GM19240 (cell line): ENCODE measurements around the gene KIF16B.

Experiments
- DNase-seq: peaks from one replicate; pipeline ENCODE4 v3.0.0; 2011; ENCODE audit warnings: low spot score; ENCODE audit not compliant: insufficient read length

KIF16B gene

GRCh38 chr20:16554766-16555543, 18.3 kb downstream of the KIF16B start:
- no peak for DNase-seq

DNA sequence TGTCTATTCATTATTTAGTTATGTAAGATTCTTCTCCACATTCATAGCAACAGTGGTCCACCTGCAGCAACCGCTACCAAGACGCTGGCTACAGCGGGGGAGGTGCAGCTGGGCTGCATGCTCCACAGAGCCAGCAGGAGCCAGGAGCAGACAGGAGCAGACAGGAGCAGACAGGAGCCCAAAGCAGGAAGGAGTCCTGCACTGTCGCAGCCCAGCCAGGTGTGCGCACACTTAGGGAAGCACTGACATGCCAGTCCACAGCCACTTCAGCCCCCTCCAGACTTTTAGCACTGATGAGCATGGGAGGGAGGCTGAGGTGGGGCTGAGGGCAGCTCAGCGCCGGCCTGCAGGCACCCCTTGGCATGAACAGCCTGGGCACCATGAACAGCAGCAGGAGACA, 19.6 kb downstream of the KIF16B start:
- DNase-seq, result no peak

GRCh38 chr20:16553101-16553500, 20.1 kb downstream of the KIF16B start:
- DNase-seq, result no peak

GRCh38 chr20:16552015-16552414, 21.2 kb downstream of the KIF16B start:
- no peak for DNase-seq

- no peak for DNase-seq
Observed at GRCh38 chr20:16551607-16552006, 21.6 kb downstream of the KIF16B start.

- DNase-seq, result no peak
Observed at GRCh38 chr20:16548068-16548672, 25.1 kb downstream of the KIF16B start.

DNA sequence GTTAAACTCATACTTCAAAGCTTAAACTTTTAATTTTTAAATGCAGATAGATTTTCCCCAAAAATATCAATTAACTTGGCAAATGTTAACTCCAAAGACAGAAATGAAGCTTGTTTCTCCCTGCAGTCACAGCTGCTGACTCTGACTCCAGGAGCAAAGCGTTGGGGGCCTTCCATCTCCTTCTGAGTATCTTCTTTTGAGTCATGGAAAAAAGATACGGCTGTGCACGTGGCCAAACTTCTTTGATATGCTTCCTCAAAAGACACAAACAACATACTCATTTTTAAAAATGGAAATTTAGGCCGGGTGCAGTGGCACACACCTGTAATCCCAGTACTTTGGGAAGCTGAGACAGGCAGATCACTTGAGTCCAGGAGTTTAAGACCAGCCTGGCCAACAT, 28.3 kb downstream of the KIF16B start:
- DNase-seq, result no peak

- no peak for DNase-seq
Observed at GRCh38 chr20:16542477-16542876, 30.8 kb downstream of the KIF16B start.

- no peak for DNase-seq
Observed at GRCh38 chr20:16541878-16542277, 31.4 kb downstream of the KIF16B start.

- DNase-seq, result no peak
Observed at GRCh38 chr20:16541226-16541625, 32.0 kb downstream of the KIF16B start.

DNA sequence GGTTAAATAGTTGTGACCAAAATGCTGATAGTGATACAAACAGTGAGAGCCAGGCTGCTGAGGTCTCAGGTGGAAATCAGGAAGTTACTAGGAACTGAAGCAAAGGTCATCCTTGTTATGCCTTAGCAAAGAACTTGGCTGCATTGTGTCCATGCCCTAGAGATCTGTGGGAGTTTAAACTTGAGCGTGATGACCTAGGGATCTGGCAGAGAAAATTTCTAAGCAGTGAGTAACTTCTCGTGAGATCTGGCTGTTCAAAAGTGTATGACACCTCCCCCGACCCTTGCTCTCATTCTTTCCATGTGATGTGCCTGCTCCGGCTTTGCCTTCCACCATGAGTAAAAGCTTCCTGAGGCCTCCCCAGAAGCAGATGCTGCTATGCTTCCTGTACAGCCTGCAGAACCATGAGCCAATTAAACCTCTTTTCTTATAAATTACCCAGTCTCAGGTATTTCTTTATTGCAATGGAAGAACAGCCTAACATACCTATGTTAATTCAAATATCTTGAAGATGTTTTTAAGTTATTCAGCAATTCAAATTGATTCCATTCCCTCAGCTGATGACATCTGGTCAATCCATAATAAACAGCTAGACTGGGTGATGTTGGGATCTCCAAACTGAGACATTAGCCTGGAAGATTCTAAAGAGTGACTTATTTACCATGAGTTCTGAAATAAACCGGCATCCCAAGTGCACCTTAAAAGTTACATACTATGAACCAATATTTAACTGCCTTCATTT, 33.8 kb downstream of the KIF16B start:
- no peak for DNase-seq

DNA sequence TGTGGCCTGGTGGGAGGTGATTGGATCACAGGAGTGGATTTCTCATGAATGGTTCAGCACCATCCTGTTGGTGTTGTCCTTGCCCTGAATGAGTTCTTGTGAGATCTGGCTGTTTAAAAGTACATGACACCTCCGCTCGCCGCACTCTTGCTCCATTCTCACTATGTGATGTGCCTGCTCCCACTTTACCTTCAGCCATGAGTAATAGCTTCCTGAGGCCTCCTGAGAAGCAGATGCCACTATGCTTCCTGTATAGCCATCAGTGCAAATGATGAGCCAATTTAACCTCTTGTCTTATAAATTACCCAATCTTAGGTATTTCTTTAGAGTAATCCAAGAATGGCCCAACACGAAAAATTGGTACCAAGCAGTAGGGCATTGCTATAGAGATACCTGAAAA, 34.5 kb downstream of the KIF16B start:
- no peak for DNase-seq

GRCh38 chr20:16537918-16538317, 35.3 kb downstream of the KIF16B start:
- no peak for DNase-seq

DNA sequence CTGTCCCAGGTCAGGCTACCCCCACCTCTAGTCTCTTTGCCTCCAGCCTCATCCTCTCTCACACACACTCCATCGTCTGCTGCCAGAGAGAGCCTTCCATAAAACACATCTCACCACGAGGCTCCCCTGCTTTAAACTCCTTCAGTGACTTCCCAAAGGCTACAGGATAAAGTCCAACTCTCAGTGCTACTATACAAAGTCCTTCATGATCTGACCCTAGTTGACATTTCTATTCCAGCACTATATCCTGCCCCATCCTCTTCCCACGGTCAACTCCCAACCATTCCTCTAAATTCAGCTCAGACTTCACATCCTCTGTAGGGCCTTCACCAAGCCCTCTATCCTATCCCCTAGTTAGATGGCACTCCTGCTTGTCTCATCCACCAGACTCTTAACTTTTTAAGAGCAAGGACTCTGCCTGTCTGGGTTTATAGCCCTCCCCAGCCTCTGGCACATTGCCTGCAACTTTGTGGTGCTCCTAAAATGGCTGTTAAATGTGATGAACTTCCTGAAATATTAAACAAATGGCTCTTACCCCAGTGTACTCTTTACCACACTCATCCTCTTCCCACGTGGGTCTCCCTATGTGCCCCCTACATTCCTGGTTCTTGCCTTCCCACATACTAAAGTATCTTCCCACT, 36.1 kb downstream of the KIF16B start:
- no peak for DNase-seq

DNA sequence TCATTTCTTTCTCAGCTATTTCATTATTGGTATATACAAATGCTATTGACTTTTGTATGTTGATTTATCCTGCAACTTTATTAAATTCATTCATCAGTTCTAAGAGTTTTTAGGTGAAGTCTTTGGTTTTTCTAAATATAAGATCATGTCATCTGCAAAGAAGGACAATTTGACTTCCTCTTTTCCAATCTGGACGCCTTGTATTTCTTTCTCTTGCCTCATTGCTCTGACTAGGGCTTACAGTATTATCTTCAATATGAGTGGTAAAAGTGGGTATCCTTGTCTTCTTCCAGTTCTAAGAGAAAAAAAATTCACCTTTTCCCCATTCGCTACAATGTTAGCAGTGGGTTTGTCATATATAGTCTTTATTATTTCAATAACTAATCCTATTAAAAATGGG, 38.0 kb downstream of the KIF16B start:
- no peak for DNase-seq

GRCh38 chr20:16533502-16533901, 39.7 kb downstream of the KIF16B start:
- no peak for DNase-seq

DNA sequence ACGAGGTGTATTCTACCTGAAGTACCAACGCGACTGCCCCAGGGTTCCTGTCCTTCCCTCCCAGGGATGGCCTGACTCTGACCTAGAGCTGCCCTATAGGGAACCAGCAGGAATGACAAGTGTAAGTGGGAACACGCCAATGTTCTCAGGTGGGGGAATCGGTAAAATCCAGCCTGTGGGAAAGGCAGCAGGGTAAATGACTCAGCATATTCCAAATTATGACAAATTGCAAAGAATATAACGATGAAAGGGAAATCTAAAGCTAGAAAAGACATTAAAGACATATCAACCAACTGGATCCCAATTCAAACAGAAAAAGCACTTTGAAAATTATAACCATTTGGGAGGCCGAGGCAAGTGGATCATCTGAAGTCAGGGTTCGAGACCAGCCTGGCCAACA, 41.8 kb downstream of the KIF16B start:
- DNase-seq, result no peak

DNA sequence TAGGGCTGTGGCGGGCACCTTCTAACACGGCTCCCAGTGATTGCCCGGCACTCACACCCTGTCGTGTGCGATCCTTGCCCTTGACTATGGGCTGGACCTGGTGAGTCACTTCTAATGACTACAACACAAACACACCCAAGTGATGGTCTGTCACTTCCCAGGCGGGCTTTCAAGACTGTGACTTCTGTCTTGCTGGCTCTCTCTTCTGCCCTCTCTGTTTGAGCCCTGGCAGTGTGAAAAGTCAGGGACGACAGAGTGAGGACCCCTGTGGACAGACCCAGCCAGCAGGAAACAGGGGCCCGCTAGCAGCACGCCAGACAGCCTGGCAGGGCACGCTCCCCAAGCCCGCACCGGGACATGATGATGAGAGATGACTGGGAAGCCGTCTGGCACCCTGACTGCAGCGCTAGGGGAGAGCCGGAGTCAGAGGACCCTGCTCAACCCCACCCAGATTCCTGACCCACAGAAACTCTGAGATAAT, 43.0 kb downstream of the KIF16B start:
- DNase-seq, result no peak

DNA sequence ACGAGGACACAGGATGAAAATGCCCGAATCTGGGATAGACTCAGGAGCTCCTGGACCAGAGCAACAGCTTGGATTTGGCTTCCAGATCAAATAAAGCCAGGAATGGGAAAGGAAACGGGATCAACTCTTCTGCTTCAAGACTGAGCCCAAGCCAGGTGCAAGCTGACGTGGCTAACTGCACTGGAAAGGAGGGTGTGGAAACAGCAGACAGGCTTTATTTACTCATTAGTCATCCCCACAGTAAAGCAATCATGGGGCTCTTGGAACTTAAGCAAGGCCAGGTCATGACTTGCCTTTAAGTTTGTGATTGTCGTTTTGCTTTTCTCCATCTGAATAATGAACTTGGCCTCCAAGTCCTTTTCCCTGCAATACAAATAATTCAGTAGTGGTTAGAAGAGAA, 45.2 kb downstream of the KIF16B start:
- no peak for DNase-seq

- DNase-seq, result no peak
Observed at GRCh38 chr20:16527438-16527837, 45.8 kb downstream of the KIF16B start.

DNA sequence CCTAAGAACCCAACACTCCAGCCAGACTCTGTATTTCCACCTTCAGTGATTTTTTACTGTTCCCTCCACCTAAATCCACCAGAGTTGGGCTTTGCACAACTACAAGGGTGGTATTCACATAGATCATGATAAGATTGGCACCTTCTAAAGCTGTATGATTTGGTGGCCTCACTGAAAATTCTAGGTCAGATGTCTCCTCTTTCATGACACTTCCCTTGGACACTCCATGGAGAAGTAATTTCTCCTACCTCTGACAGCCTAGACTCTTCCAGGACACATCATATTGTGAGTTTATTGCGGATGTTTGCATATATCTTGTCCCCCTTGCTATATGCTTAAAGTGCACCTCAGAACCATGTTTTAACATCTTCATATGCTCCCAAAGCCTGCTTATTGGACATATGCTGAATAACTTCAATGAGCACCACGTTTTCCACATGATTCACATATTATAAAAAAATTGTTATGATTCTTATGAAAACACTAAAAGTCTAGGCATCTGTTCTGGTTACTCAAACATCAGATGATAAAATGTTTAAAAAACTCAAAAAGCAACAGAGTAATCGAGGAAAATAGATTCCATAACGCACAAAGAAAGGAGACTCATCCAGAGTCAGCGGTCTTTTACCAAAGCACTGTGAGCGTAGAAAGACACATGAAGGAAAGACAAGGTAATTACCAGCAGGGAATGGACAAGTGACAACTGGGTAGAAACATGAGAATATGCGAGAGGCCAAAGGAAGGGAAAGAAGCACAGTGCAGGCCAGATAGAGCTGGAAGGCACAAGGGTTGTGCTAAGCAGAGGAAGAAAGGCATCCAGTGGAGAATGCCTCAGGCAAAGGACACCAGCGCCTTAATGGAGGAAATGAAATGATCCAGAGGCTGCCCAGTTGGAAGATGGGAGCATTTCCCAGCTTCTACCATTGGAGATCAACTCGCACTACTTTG, 46.5 kb downstream of the KIF16B start:
- no peak for DNase-seq
